K562 (cell line): ENCODE results near the gene EFHC1. TPM values are rescaled to one million over a fixed set of nuclear protein-coding genes. Genes with fewer than 3 reads are reported as not detected.

ENCODE experiments used
- ATAC-seq: fragments of 200-7000 bp; cut with Tn5 transposase; 3 replicates; pipeline ENCODE4 v1.9.1; 2020; ENCODE audit warnings: moderate library complexity
- BruUV-seq: library from RNA; stranded (reverse); fragments of 400-500 nt; replicated peaks from 2 replicates; lab custom pipeline; 2021; lab: Mats Ljungman, UMichigan
- CTCF ChIA-PET: fragments of 300-600 bp; formaldehyde crosslinking; extraction: SDS; loops from one replicate; lab custom pipeline; 2021; ENCODE audit warnings: low intra/inter-chr PET ratio; lab: Yijun Ruan, JAX
- POLR2A ChIA-PET: fragments of 300-600, 350-650 bp; sonication (Branson Sonifier 250); formaldehyde crosslinking; extraction: SDS; loops from one replicate; lab custom pipeline; 2021; ENCODE audit warnings: antibody characterized with exemption, inconsistent platforms; lab: Yijun Ruan, JAX
- DNase-seq, 4 experiments: peaks; one replicate each; pipeline versions ENCODE4 v3.0.0 to v3.0.0-alpha.2; 2011 to 2018; ENCODE audit warnings: low spot score in 3 of 4, mixed read lengths in 3 of 4; ENCODE audit errors: extremely low read depth in 1 of 4
- FAIRE-seq: peaks from 2 replicates; lab custom pipeline; 2011; peaks lifted over from hg19 to GRCh38; lab: Jason Lieb, UNC
- H2AFZ ChIP-seq: 2 replicates; pipeline ENCODE4 v1.6.0; 2011; ENCODE audit warnings: low read depth, low read length, control low read depth, inconsistent platforms
- H3K27ac ChIP-seq: fragments of 200-600 bp; 3 replicates; pipeline ENCODE4 v1.8.0; 2011; ENCODE audit warnings: low read depth, mild to moderate bottlenecking, control low read depth, inconsistent platforms, low read length, moderate library complexity, mixed read lengths; ENCODE audit errors: extremely low read depth
- H3K27me3 ChIP-seq, 2 experiments: fragments of 300-600 bp in 1 of 2; 2 replicates in 1 of 2; 3 replicates in 1 of 2; pipeline versions ENCODE4 v1.6.0 to v1.8.0; 2011; ENCODE audit warnings: inconsistent platforms in 2 of 2, low read length in 2 of 2, mild to moderate bottlenecking in 1 of 2, mixed read lengths in 1 of 2, moderate library complexity in 1 of 2; ENCODE audit not compliant: control insufficient read depth in 2 of 2, insufficient read depth in 2 of 2
- H3K36me3 ChIP-seq: fragments of 300-600 bp; 3 replicates; pipeline ENCODE4 v1.8.0; 2011; ENCODE audit warnings: mild to moderate bottlenecking, low read length, inconsistent platforms; ENCODE audit not compliant: control insufficient read depth, insufficient read depth
- H3K4me1 ChIP-seq, 2 experiments: fragments of 200-600 bp in 1 of 2; replicated peaks in 1 of 2; 2 replicates in 1 of 2; 3 replicates in 1 of 2; pipeline versions ENCODE4 v1.5.1 to v1.8.0; 2011; ENCODE audit warnings: inconsistent platforms in 2 of 2, low read length in 2 of 2, mild to moderate bottlenecking in 1 of 2, mixed read lengths in 1 of 2, moderate library complexity in 1 of 2; ENCODE audit not compliant: control insufficient read depth in 2 of 2, insufficient read depth in 2 of 2
- H3K4me2 ChIP-seq: 2 replicates; pipeline ENCODE4 v1.6.1; 2011; ENCODE audit warnings: low read length, control low read depth, inconsistent platforms, mixed read lengths; ENCODE audit not compliant: insufficient read depth
- H3K4me3 ChIP-seq: fragments of 200-600 bp; sonication (generic), shearing (Covaris generic); 2 replicates; pipeline ENCODE4 v1.5.1; 2016; ENCODE audit warnings: control low read depth, inconsistent platforms
- H3K79me2 ChIP-seq: fragments of 200-600 bp; 3 replicates; pipeline ENCODE4 v1.8.0; 2011; ENCODE audit warnings: low read length, inconsistent platforms; ENCODE audit not compliant: control insufficient read depth, insufficient read depth
- H3K9ac ChIP-seq, 2 experiments: 2 replicates each; pipeline versions ENCODE4 v1.6.0 to v1.6.1; 2011; ENCODE audit warnings: low read depth in 2 of 2, low read length in 2 of 2, control low read depth in 1 of 2, inconsistent platforms in 1 of 2, mild to moderate bottlenecking in 1 of 2, mixed read lengths in 1 of 2; ENCODE audit not compliant: insufficient read depth in 1 of 2
- H3K9me1 ChIP-seq: one replicate; pipeline ENCODE4 v1.6.0; 2011; ENCODE audit warnings: inconsistent platforms, mild to moderate bottlenecking, low read length, moderate library complexity; ENCODE audit not compliant: control insufficient read depth, insufficient read depth
- H3K9me3 ChIP-seq: replicated peaks from 2 replicates; pipeline ENCODE4 v1.5.1; 2011; ENCODE audit warnings: low read depth, low read length, inconsistent platforms; ENCODE audit not compliant: control insufficient read depth, insufficient read depth
- H4K20me1 ChIP-seq: replicated peaks from 2 replicates; pipeline ENCODE4 v1.6.1; 2011; ENCODE audit warnings: low read length, inconsistent platforms, mixed read lengths; ENCODE audit not compliant: control insufficient read depth, insufficient read depth
- ARID1B ChIP-seq: fragments of 450-650 bp; IDR thresholded peaks from 2 replicates; pipeline ENCODE4 v1.6.1; 2016; ENCODE audit warnings: antibody characterized with exemption, mild to moderate bottlenecking, inconsistent platforms
- CBFA2T3 ChIP-seq: fragments of 450-650 bp; IDR thresholded peaks from 2 replicates; pipeline ENCODE4 v1.6.1; 2017
- ELF2 ChIP-seq: fragments of 250-450 bp; sonication (Bioruptor Pico); IDR thresholded peaks from 2 replicates; pipeline ENCODE4 v1.5.0; 2021; ENCODE audit warnings: mild to moderate bottlenecking
- FOSL1 ChIP-seq: fragments of 200-800 bp; sonication (Bioruptor generic); conservative IDR thresholded peaks from 2 replicates; pipeline ENCODE4 v1.6.1; 2016; ENCODE audit warnings: missing genetic modification characterization, missing compliant biosample characterization
- GABPB1 ChIP-seq: sonication (generic); formaldehyde crosslinking; IDR thresholded peaks from 2 replicates; pipeline ENCODE4 v1.8.0; 2022; ENCODE audit warnings: mild to moderate bottlenecking, missing genetic modification reagents
- JUND ChIP-seq, 2 experiments: IDR thresholded peaks; 2 replicates in 1 of 2; 3 replicates in 1 of 2; pipeline ENCODE4 v1.6.1; 2011; ENCODE audit warnings: borderline replicate concordance in 2 of 2, low read depth in 2 of 2, low read length in 2 of 2, improper control_type of control experiment in 1 of 2, missing biosample characterization in 1 of 2, missing genetic modification characterization in 1 of 2, missing genetic modification reagents in 1 of 2
- MAZ ChIP-seq, 2 experiments: fragments of 450-650 bp in 1 of 2; sonication (generic) in 1 of 2; formaldehyde crosslinking; IDR thresholded peaks in 1 of 2; conservative IDR thresholded peaks in 1 of 2; 2 replicates each; pipeline versions ENCODE4 v1.4.0 to v1.5.0; 2020; ENCODE audit warnings: mild to moderate bottlenecking in 1 of 2, missing genetic modification reagents in 1 of 2
- NEUROD1 ChIP-seq: fragments of 150-350 bp; IDR thresholded peaks from 2 replicates; pipeline ENCODE4 v1.6.1; 2014; ENCODE audit warnings: borderline replicate concordance, low read length, low read depth; ENCODE audit not compliant: partially characterized antibody
- POU5F1 ChIP-seq: fragments of 150-350 bp; IDR thresholded peaks from 2 replicates; pipeline ENCODE4 v1.6.1; 2014; ENCODE audit warnings: borderline replicate concordance, low read length, low read depth, mild to moderate bottlenecking; ENCODE audit not compliant: partially characterized antibody
- THRB ChIP-seq: fragments of 450-650 bp; formaldehyde crosslinking; conservative IDR thresholded peaks from 2 replicates; pipeline ENCODE4 v1.4.0; 2022; ENCODE audit warnings: mild to moderate bottlenecking, missing genetic modification characterization
- U2AF1 ChIP-seq: fragments of 200-400 bp; formaldehyde crosslinking; optimal IDR thresholded peaks from 2 replicates; pipeline ENCODE3; 2017; ENCODE audit warnings: mild to moderate bottlenecking, low read depth, low read length, moderate library complexity
- USF1 ChIP-seq: sonication (generic); formaldehyde crosslinking; IDR thresholded peaks from 2 replicates; pipeline ENCODE4 v1.9.0; 2022; ENCODE audit warnings: mild to moderate bottlenecking, missing genetic modification reagents
- ZBED1 ChIP-seq: IDR thresholded peaks from 2 replicates; pipeline ENCODE4 v1.6.1; 2014
- ZC3H4 ChIP-seq: sonication (generic); formaldehyde crosslinking; IDR thresholded peaks from 2 replicates; pipeline ENCODE4 v1.9.0; 2021; ENCODE audit warnings: missing genetic modification reagents, borderline replicate concordance
- ZNF124 ChIP-seq: sonication (generic); formaldehyde crosslinking; IDR thresholded peaks from 2 replicates; pipeline ENCODE4 v1.8.1; 2022; ENCODE audit warnings: missing genetic modification reagents
- ZNF263 ChIP-seq: sonication (generic); formaldehyde crosslinking; IDR thresholded peaks from 2 replicates; pipeline ENCODE4 v1.8.0; 2022; ENCODE audit warnings: mild to moderate bottlenecking, missing genetic modification reagents, borderline replicate concordance
- ZNF740 ChIP-seq, 3 experiments: fragments of 200-800 bp in 1 of 3; sonication (Bioruptor generic) in 1 of 3; sonication (generic) in 1 of 3; formaldehyde crosslinking in 1 of 3; IDR thresholded peaks; 2 replicates each; pipeline versions ENCODE4 v1.6.1 to v1.8.0; 2016 to 2022; ENCODE audit warnings: mild to moderate bottlenecking in 2 of 3, missing compliant biosample characterization in 2 of 3, missing genetic modification characterization in 2 of 3, missing genetic modification reagents in 1 of 3
- ZNF766 ChIP-seq: fragments of 200-800 bp; sonication (Bioruptor generic); conservative IDR thresholded peaks from 2 replicates; pipeline ENCODE4 v1.6.1; 2016; ENCODE audit warnings: missing genetic modification characterization, missing compliant biosample characterization
- ZNF785 ChIP-seq: fragments of 250-450 bp; sonication (Bioruptor Pico); IDR thresholded peaks from 2 replicates; pipeline ENCODE4 v1.4.0; 2020; ENCODE audit warnings: mild to moderate bottlenecking
- WGBS: fragments of 100-300 bp; shearing (Covaris generic); methylation state at CpG from one replicate; pipeline ENCODE4 v1.1.6; 2016; ENCODE audit warnings: low coverage, mixed read lengths; ENCODE audit not compliant: insufficient coverage; ENCODE audit errors: missing lambda C conversion rate; 5-methylcytosine and 5-hydroxymethylcytosine counted together
- in situ Hi-C: fragments of 300-500 bp; cut with MboI; formaldehyde crosslinking; loops from 4 replicates; pipeline ENCODE4 v1.15.0; 2018; ENCODE audit warnings: inconsistent platforms, mixed read lengths
- intact Hi-C: fragments of 100-400 bp; cut with micrococcal nuclease; formaldehyde crosslinking; loops from 2 replicates; pipeline ENCODE4 v1.14.2; 2022
- polyA plus RNA-seq, 8 experiments: library from polyadenylated mRNA; depleted of rRNA in 4 of 8; stranded (reverse) in 5 of 8; unstranded in 3 of 8; fragments of >200 nt; fragmentation: Nextera tagmentation in 2 of 8; fragmentation: Illumina TruSeq in 1 of 8; extraction: Ambion mirVana in 2 of 8; extraction: Trizol in 1 of 8; gene quantifications; 2 replicates each; pipeline versions ENCODE4 v1.2.1 to v1.2.3, GENCODE V29; 2011 to 2014; ENCODE audit warnings: inconsistent platforms in 1 of 8, missing spikeins in 1 of 8
- total RNA-seq, 7 experiments: library from RNA; depleted of rRNA in 6 of 7; stranded (reverse); fragments of >200 nt in 6 of 7; fragmentation: Illumina TruSeq in 2 of 7; extraction: Trizol in 2 of 7; gene quantifications; 2 replicates each; pipeline versions ENCODE4 v1.2.1 to v1.2.3, GENCODE V29; 2011 to 2021; ENCODE audit warnings: low replicate concordance in 1 of 7

The EFHC1 gene
- total and polyA plus RNA-seq, 9 of the 15 experiments (the other 6 are each of a cell fraction or from before 2014, with no cell fraction given) = 9.5 to 31.0 (median 14.9) TPM

GRCh38 chr6:52512199-52512598 is 92.1 kb downstream of the EFHC1 start:
- peak overlapping the region; percentile 39; the same call in 2 of the 3 replicates for H3K27ac ChIP-seq
- in situ Hi-C loops = no loop called here
- no peak for TF ChIP-seq THRB (CRISPR knock-in tag)
- peak; percentile 95 for TF ChIP-seq ZNF263 (CRISPR knock-in tag)
- no peak for TF ChIP-seq ZNF785 (CRISPR knock-in tag)
- peak; percentile 81 for TF ChIP-seq FOSL1 (tag)
- TF ChIP-seq CBFA2T3 = no peak
- TF ChIP-seq JUND (IDR thresholded peaks at IDR 0.05; ENCODE audit: borderline replicate concordance, low read depth, low read length) = peak; percentile 87
- peak; percentile 48; the same call in 1 of the 3 replicates for TF ChIP-seq JUND (tag; IDR thresholded peaks at IDR 0.05; ENCODE audit: borderline replicate concordance, low read depth, low read length)
- no peak for TF ChIP-seq U2AF1
- no peak for TF ChIP-seq USF1
- peak; percentile 11; the same call in 1 of the 2 replicates for TF ChIP-seq ARID1B
- TF ChIP-seq ZBED1 = no peak
- no peak for TF ChIP-seq NEUROD1
- no peak for TF ChIP-seq ZC3H4 (CRISPR knock-in tag)
- TF ChIP-seq POU5F1 = no peak
- TF ChIP-seq ZNF124 (CRISPR knock-in tag) = no peak
- 0 out of 2 replicates have a peak, but pooled peaks have one; percentile 21 for TF ChIP-seq GABPB1
- no peak for TF ChIP-seq ZNF766 (CRISPR knock-in tag)
- TF ChIP-seq ZNF740 (CRISPR knock-in tag; IDR thresholded peaks at IDR 0.05) = no peak
- no peak for TF ChIP-seq ZNF740 (tag; IDR thresholded peaks at IDR 0.05)
- 0 out of 4 replicates have a peak, but pooled peaks of 1 of the 2 experiments have one; percentile 28 for TF ChIP-seq MAZ (CRISPR knock-in tag; conservative IDR thresholded peaks at IDR 0.05 in 1 of 2, IDR thresholded peaks at IDR 0.05 in 1 of 2)
- TF ChIP-seq ELF2 (CRISPR knock-in tag) = peak; percentile 41; the same call in 1 of the 2 replicates

More at GRCh38 chr6:52512199-52512598, 92.1 kb downstream of the EFHC1 start:
- H4K20me1 ChIP-seq = no peaks in the 10 kb centered on the region
- no peaks in the 10 kb centered on the region for H3K79me2 ChIP-seq
- peaks cover 66% of the 10 kb centered on the region; the same call in 2 of the 3 replicates for H3K36me3 ChIP-seq
- no TSS peak for BruUV-seq
- no peaks in the 10 kb centered on the region for H3K9me1 ChIP-seq
- H3K4me2 ChIP-seq = no peak overlapping the region; the same call in 1 of the 2 replicates
- CTCF ChIA-PET = no interaction called here
- DNase-seq (peak; percentile 47 to 66 (median 58)), ATAC-seq (peak; percentile 75), FAIRE-seq (peak; percentile 79)
- 25% methylated on average over 4 of the region's 4 CpGs for WGBS
- 0 out of 2 replicates have a peak overlapping the region, but pooled peaks have one; percentile 40 for H2AFZ ChIP-seq
- H3K4me1 ChIP-seq = peaks cover 30 to 38% of the 10 kb centered on the region in 2 experiments
- POLR2A ChIA-PET = interaction anchor here (1.7 kb wide), 1 partner anchor 8 kb away, joined by 5 read pairs; no protein-coding TSS in a partner anchor
- H3K27me3 ChIP-seq = no peaks in the 10 kb centered on the region
- intact Hi-C loops = loop anchor here (10.0 kb wide), 1 partner anchor 227 kb away; the partner anchor contains the start of gene MCM3
- peak overlapping the region; percentile 8 to 88 for H3K9ac ChIP-seq
- no peaks in the 10 kb centered on the region for H3K9me3 ChIP-seq
- no peak overlapping the region for H3K4me3 ChIP-seq
